GM18951 (cell line): Measurements from ENCODE around the gene CABP4.

ENCODE experiments used
- POLR2A ChIP-seq: IDR thresholded peaks from 4 replicates; pipeline ENCODE4 v1.6.1; 2011; ENCODE audit warnings: mild to moderate bottlenecking; ENCODE audit not compliant: insufficient read length, insufficient read depth; ENCODE audit errors: extremely low read depth
- in situ Hi-C: fragments of 300-500 bp; cut with MboI; formaldehyde crosslinking; loops from one replicate; pipeline ENCODE4 v1.12.0; 2022; ENCODE audit warnings: low sequenced_read_pairs, mixed read lengths, inconsistent platforms; ENCODE audit not compliant: unreplicated experiment

The CABP4 gene

GRCh38 chr11:67435031-67435726 is 20.0 kb upstream of the CABP4 start:
- peak; percentile 8 for TF ChIP-seq POLR2A
- in situ Hi-C loops, result no loop called here

GRCh38 chr11:67435727-67436458 is 19.3 kb upstream of the CABP4 start:
- in situ Hi-C loops, result no loop called here
- peak; percentile 63 for TF ChIP-seq POLR2A

- TF ChIP-seq POLR2A, result peak; percentile 60
- in situ Hi-C loops, result no loop called here
Measured at GRCh38 chr11:67436459-67437081, 18.6 kb upstream of the CABP4 start.

GRCh38 chr11:67437082-67437808 is 17.9 kb upstream of the CABP4 start, which contains the start of gene PTPRCAP:
Gene PTPRCAP, minus strand, starts transcription at chr11:67437682. Its CDS starts 63 bp downstream, at chr11:67437619.
- TF ChIP-seq POLR2A, result peak; percentile 95
- in situ Hi-C loops, result no loop called here

GRCh38 chr11:67437809-67438157 is 17.4 kb upstream of the CABP4 start:
- no peak for TF ChIP-seq POLR2A

GRCh38 chr11:67438158-67438902 is 16.8 kb upstream of the CABP4 start:
- TF ChIP-seq POLR2A, result peak; percentile 38
- in situ Hi-C loops, result no loop called here

More at GRCh38 chr11:67437809-67438157, 17.4 kb upstream of the CABP4 start:
- in situ Hi-C loops, result no loop called here

GRCh38 chr11:67439321-67440228 is 15.6 kb upstream of the CABP4 start:
- TF ChIP-seq POLR2A, result peak; percentile 17
- in situ Hi-C loops, result no loop called here

- in situ Hi-C loops, result no loop called here
- no peak for TF ChIP-seq POLR2A
Measured at GRCh38 chr11:67440229-67441097, 14.7 kb upstream of the CABP4 start.

- peak; percentile 35 for TF ChIP-seq POLR2A
- in situ Hi-C loops, result no loop called here
Measured at GRCh38 chr11:67441098-67441563, 14.0 kb upstream of the CABP4 start.

GRCh38 chr11:67441731-67442351 is 13.3 kb upstream of the CABP4 start:
- no peak for TF ChIP-seq POLR2A
- in situ Hi-C loops, result no loop called here
